ENCODE data around the gene MAPK11.

- no peak for TF ChIP-seq SIN3A (IDR thresholded peaks at IDR 0.05; ENCODE audit: borderline replicate concordance, insufficient read depth, low read length)
- no peak for TF ChIP-seq FOXP2 (optimal IDR thresholded peaks at IDR 0.05; ENCODE audit: borderline replicate concordance, extremely low read depth, extremely low read length, insufficient read depth)
- no peak for TF ChIP-seq POLR2AphosphoS5 (IDR thresholded peaks at IDR 0.05; ENCODE audit: low read depth, low read length)
- no peak for TF ChIP-seq REST (IDR thresholded peaks at IDR 0.05; ENCODE audit: insufficient read depth in 1 of 2, low read depth in 2 of 2, low read length in 2 of 2)
Observed at GRCh38 chr22:50310949-50311444, 40.8 kb upstream of the MAPK11 start.

Data from PFSK-1 (cell line).